ENCODE measurements around the gene ZBTB2. TPM values are rescaled to one million over a fixed set of nuclear protein-coding genes. Genes with fewer than 3 reads are reported as not detected.
"Not testable (repeated sequence)": the region's sequence is repeated elsewhere in the genome, so short reads cannot be mapped to it uniquely, and the experiment has no call there.

ZBTB2 gene
- polyA plus RNA-seq, 3 donors: 7.2 to 14.0 (median 9.6) TPM

DNA sequence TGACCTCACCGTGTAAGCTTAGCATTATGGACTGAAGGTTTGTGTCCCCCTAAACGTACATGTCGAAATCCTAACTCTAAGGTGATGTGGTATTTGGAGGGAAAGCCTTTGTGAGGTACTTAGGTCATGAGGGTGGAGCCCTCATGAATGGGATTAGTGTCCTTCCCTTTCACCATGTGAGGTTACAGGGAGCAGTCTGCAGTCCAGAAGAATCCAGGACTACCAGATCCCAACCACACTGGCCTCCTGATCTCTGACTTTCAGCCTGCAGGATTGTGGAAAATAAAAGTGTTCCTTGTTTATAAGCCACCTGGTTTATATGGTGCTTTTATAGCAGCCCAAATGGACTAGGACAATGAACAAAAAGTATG, 73.4 kb downstream of the ZBTB2 start:
- Histone ChIP-seq H3K9me3 (replicated peaks in 1 of 2; ENCODE audit: control insufficient read depth in 1 of 2, insufficient read depth in 1 of 2, low read length in 2 of 2) (peaks cover 24 to 29% of the 10 kb centered on the region in 2 donors), H3K27ac (ENCODE audit: low read depth in 1 of 2, low read length in 2 of 2) (no peak overlapping the region), H3K36me3 (replicated peaks in 1 of 2; ENCODE audit: control insufficient read depth in 1 of 2, insufficient read depth in 2 of 2, low read length in 2 of 2) (no peaks in the 10 kb centered on the region), H3K4me1 (ENCODE audit: control insufficient read depth in 1 of 2, insufficient read depth in 2 of 2, low read length in 2 of 2) (no peaks in the 10 kb centered on the region), H4K20me1 (ENCODE audit: insufficient read depth, low read length) (no peaks in the 10 kb centered on the region), H2AFZ (ENCODE audit: insufficient read depth, low read depth, low read length, poor library complexity, severe bottlenecking) (no peak overlapping the region), H3K27me3 (ENCODE audit: control insufficient read depth in 2 of 2, insufficient read depth in 2 of 2, low read length in 2 of 2) (no peaks in the 10 kb centered on the region), H3K4me2 (replicated peaks; ENCODE audit: extremely low read depth, low read length, poor library complexity, severe bottlenecking) (no peak overlapping the region), H3K79me2 (ENCODE audit: insufficient read depth, low read length) (no peaks in the 10 kb centered on the region), H3K9ac (ENCODE audit: insufficient read depth, low read length, poor library complexity, severe bottlenecking) (no peak overlapping the region), H3K4me3 (replicated peaks in 1 of 3; ENCODE audit: low read depth in 2 of 3, low read length in 3 of 3) (no peak overlapping the region)
- TF ChIP-seq, protein P1, sequence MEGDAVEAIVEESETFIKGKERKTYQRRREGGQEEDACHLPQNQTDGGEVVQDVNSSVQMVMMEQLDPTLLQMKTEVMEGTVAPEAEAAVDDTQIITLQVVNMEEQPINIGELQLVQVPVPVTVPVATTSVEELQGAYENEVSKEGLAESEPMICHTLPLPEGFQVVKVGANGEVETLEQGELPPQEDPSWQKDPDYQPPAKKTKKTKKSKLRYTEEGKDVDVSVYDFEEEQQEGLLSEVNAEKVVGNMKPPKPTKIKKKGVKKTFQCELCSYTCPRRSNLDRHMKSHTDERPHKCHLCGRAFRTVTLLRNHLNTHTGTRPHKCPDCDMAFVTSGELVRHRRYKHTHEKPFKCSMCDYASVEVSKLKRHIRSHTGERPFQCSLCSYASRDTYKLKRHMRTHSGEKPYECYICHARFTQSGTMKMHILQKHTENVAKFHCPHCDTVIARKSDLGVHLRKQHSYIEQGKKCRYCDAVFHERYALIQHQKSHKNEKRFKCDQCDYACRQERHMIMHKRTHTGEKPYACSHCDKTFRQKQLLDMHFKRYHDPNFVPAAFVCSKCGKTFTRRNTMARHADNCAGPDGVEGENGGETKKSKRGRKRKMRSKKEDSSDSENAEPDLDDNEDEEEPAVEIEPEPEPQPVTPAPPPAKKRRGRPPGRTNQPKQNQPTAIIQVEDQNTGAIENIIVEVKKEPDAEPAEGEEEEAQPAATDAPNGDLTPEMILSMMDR (IDR thresholded peaks at IDR 0.05): no peak
- intact Hi-C loops (cut with micrococcal nuclease): no loop called here
- Mint-ChIP-seq H3K9me3 (peaks cover 8 to 42% (median 29%) of the 10 kb centered on the region in 7 donors), H3K27me3 (ENCODE audit: low read depth in 3 of 3) (peaks cover 1 to 12% (median 6%) of the 10 kb centered on the region in 3 donors), H3K27ac (no peak overlapping the region), H3K4me1 (no peaks in the 10 kb centered on the region), H3K36me3 (no peaks in the 10 kb centered on the region), H3K4me3 (no peak overlapping the region)
- DNase-seq: no peak
- 100% methylated on average over 3 of the region's 3 CpGs for WGBS (ENCODE audit: insufficient coverage)

GRCh38 chr6:151317103-151317994, 74.0 kb downstream of the ZBTB2 start:
- Histone ChIP-seq H3K9ac (ENCODE audit: insufficient read depth, low read length, poor library complexity, severe bottlenecking) (no peak overlapping the region), H3K27me3 (ENCODE audit: control insufficient read depth in 2 of 2, insufficient read depth in 2 of 2, low read length in 2 of 2) (no peaks in the 10 kb centered on the region), H2AFZ (ENCODE audit: insufficient read depth, low read depth, low read length, poor library complexity, severe bottlenecking) (no peak overlapping the region), H3K4me3 (replicated peaks in 1 of 3; ENCODE audit: low read depth in 2 of 3, low read length in 3 of 3) (no peak overlapping the region), H3K4me1 (ENCODE audit: control insufficient read depth in 1 of 2, insufficient read depth in 2 of 2, low read length in 2 of 2) (no peaks in the 10 kb centered on the region), H3K9me3 (replicated peaks in 1 of 2; ENCODE audit: control insufficient read depth in 1 of 2, insufficient read depth in 1 of 2, low read length in 2 of 2) (peaks cover 24 to 29% of the 10 kb centered on the region in 2 donors), H3K36me3 (replicated peaks in 1 of 2; ENCODE audit: control insufficient read depth in 1 of 2, insufficient read depth in 2 of 2, low read length in 2 of 2) (no peaks in the 10 kb centered on the region), H3K79me2 (ENCODE audit: insufficient read depth, low read length) (no peaks in the 10 kb centered on the region), H3K27ac (ENCODE audit: low read depth in 1 of 2, low read length in 2 of 2) (no peak overlapping the region), H3K4me2 (replicated peaks; ENCODE audit: extremely low read depth, low read length, poor library complexity, severe bottlenecking) (no peak overlapping the region), H4K20me1 (ENCODE audit: insufficient read depth, low read length) (no peaks in the 10 kb centered on the region)
- H3K27ac Mint-ChIP-seq: no peak overlapping the region
- DNase-seq: no peak
- WGBS (ENCODE audit: insufficient coverage): 90% methylated on average over 2 of the region's 2 CpGs
- TF ChIP-seq, protein P1 (IDR thresholded peaks at IDR 0.05): no peak
- peaks cover 3 to 8% (median 6%) of the 10 kb centered on the region in 3 donors for H3K27me3 Mint-ChIP-seq (ENCODE audit: low read depth in 3 of 3)
- no peaks in the 10 kb centered on the region for H3K4me1 Mint-ChIP-seq
- H3K36me3 Mint-ChIP-seq: no peaks in the 10 kb centered on the region
- peaks cover 8 to 45% (median 31%) of the 10 kb centered on the region in 7 donors for H3K9me3 Mint-ChIP-seq
- no peak overlapping the region for H3K4me3 Mint-ChIP-seq
- intact Hi-C loops (cut with micrococcal nuclease): no loop called here

- H3K27me3 ChIP-seq (ENCODE audit: control insufficient read depth in 2 of 2, insufficient read depth in 2 of 2, low read length in 2 of 2); intact Hi-C loops (cut with micrococcal nuclease); H3K4me1 ChIP-seq (ENCODE audit: control insufficient read depth in 1 of 2, insufficient read depth in 2 of 2, low read length in 2 of 2); H3K27ac Mint-ChIP-seq; H3K4me2 ChIP-seq (replicated peaks; ENCODE audit: extremely low read depth, low read length, poor library complexity, severe bottlenecking); H3K4me1 Mint-ChIP-seq; H3K36me3 Mint-ChIP-seq; H3K4me3 Mint-ChIP-seq; H3K4me3 ChIP-seq (replicated peaks in 1 of 3; ENCODE audit: low read depth in 2 of 3, low read length in 3 of 3); H2AFZ ChIP-seq (ENCODE audit: insufficient read depth, low read depth, low read length, poor library complexity, severe bottlenecking); H3K27ac ChIP-seq (ENCODE audit: low read depth in 1 of 2, low read length in 2 of 2); H3K79me2 ChIP-seq (ENCODE audit: insufficient read depth, low read length); H3K9ac ChIP-seq (ENCODE audit: insufficient read depth, low read length, poor library complexity, severe bottlenecking); H3K27me3 Mint-ChIP-seq (ENCODE audit: low read depth in 3 of 3); H3K36me3 ChIP-seq (replicated peaks in 1 of 2; ENCODE audit: control insufficient read depth in 1 of 2, insufficient read depth in 2 of 2, low read length in 2 of 2); H4K20me1 ChIP-seq (ENCODE audit: insufficient read depth, low read length): not testable (repeated sequence)
- H3K9me3 ChIP-seq (replicated peaks in 1 of 2; ENCODE audit: control insufficient read depth in 1 of 2, insufficient read depth in 1 of 2, low read length in 2 of 2): peaks cover 24 to 29% of the 10 kb centered on the region in 2 donors
- no CpG with 5 or more reads among the region's 3 CpGs for WGBS (ENCODE audit: insufficient coverage)
- DNase-seq: peak in 1 of 3 donors; percentile 19
- peaks cover 8 to 44% (median 32%) of the 10 kb centered on the region in 7 donors for H3K9me3 Mint-ChIP-seq
These were observed 75.7 kb downstream of the ZBTB2 start for GRCh38 chr6:151315661-151316060.

Data from CD14-positive monocyte (primary cell).